ENCODE results near the gene ACCSL.

The ACCSL gene

GRCh38 chr11:44018829-44019228 lies 29.0 kb upstream of the ACCSL start:
- DNase-seq, result no peak

GRCh38 chr11:44024977-44025376 lies 22.8 kb upstream of the ACCSL start:
- DNase-seq, result no peak

GRCh38 chr11:44025727-44026126 lies 22.1 kb upstream of the ACCSL start:
- no peak for DNase-seq

GRCh38 chr11:44028401-44028800 lies 19.4 kb upstream of the ACCSL start:
- no peak for DNase-seq

- DNase-seq, result no peak
Measured at GRCh38 chr11:44028816-44029506, 18.8 kb upstream of the ACCSL start.

GRCh38 chr11:44029507-44029845 lies 18.3 kb upstream of the ACCSL start:
- no peak for DNase-seq

GRCh38 chr11:44029977-44030911 lies 17.5 kb upstream of the ACCSL start:
- no peak for DNase-seq

GRCh38 chr11:44030996-44031395 lies 16.8 kb upstream of the ACCSL start:
- no peak for DNase-seq

- DNase-seq, result no peak
Measured at GRCh38 chr11:44031549-44031948, 16.2 kb upstream of the ACCSL start.

- DNase-seq, result no peak
Measured at GRCh38 chr11:44032299-44033085, 15.3 kb upstream of the ACCSL start.

GRCh38 chr11:44033411-44033850 lies 14.3 kb upstream of the ACCSL start:
- no peak for DNase-seq

GRCh38 chr11:44033856-44034255 lies 13.9 kb upstream of the ACCSL start:
- DNase-seq, result no peak

- no peak for DNase-seq
Measured at GRCh38 chr11:44034639-44035038, 13.1 kb upstream of the ACCSL start.

- DNase-seq, result peak; percentile 76
Measured at GRCh38 chr11:44036811-44037657, 10.7 kb upstream of the ACCSL start.

GRCh38 chr11:44037658-44037998 lies 10.2 kb upstream of the ACCSL start:
- no peak for DNase-seq

GRCh38 chr11:44043157-44043556 lies 4.6 kb upstream of the ACCSL start:
- DNase-seq, result no peak

- no peak for DNase-seq
Measured at GRCh38 chr11:44046182-44046581, 1.6 kb upstream of the ACCSL start.

- no peak for DNase-seq
Measured at GRCh38 chr11:44047298-44047697, 483 bp upstream of the ACCSL start.

- no peak for DNase-seq
Measured at GRCh38 chr11:44049832-44050231, 2.1 kb downstream of the ACCSL start.

- no peak for DNase-seq
Measured at GRCh38 chr11:44051171-44051570, 3.4 kb downstream of the ACCSL start.

GRCh38 chr11:44057340-44057739 lies 9.6 kb downstream of the ACCSL start:
- no peak for DNase-seq

GRCh38 chr11:44058275-44058674 lies 10.5 kb downstream of the ACCSL start:
- DNase-seq, result no peak

All from NCI-H1694 (cell line).